Testis (tissue), 3 donors: ENCODE results near the gene LHX3. TPM values are rescaled to one million over a fixed set of nuclear protein-coding genes. Genes with fewer than 3 reads are reported as not detected.

Experiments
- DNase-seq: peaks from one replicate; pipeline ENCODE4 v3.0.0-alpha.2; 2019
- H3K27ac ChIP-seq, 2 donors: fragments of 200-600 bp; sonication (generic); one replicate each; pipeline ENCODE4 v1.5.1; 2019
- H3K27me3 ChIP-seq: fragments of 200-600 bp; sonication (generic); one replicate; pipeline ENCODE4 v1.5.1; 2019
- H3K36me3 ChIP-seq: fragments of 200-600 bp; sonication (generic); one replicate; pipeline ENCODE4 v1.5.1; 2017; ENCODE audit warnings: low read depth; ENCODE audit errors: missing control alignments
- H3K4me1 ChIP-seq: fragments of 200-600 bp; sonication (generic); one replicate; pipeline ENCODE4 v1.5.1; 2019
- H3K4me3 ChIP-seq, 2 donors: fragments of 200-600 bp; sonication (generic); one replicate each; pipeline ENCODE4 v1.5.1; 2017 to 2019
- H3K9me3 ChIP-seq: fragments of 200-600 bp; sonication (generic); one replicate; pipeline ENCODE4 v1.5.1; 2017
- POLR2A ChIP-seq: fragments of 450-650 bp; IDR thresholded peaks from one replicate; pipeline ENCODE4 v1.6.1; 2017; ENCODE audit warnings: antibody characterized with exemption, mild to moderate bottlenecking, moderate library complexity
- WGBS, 2 donors: methylation state at CpG; one replicate each; pipeline ENCODE4 v1.1.5; 2018; 5-methylcytosine and 5-hydroxymethylcytosine counted together
- intact Hi-C: fragments of 100-400 bp; cut with DNase I; formaldehyde crosslinking; loops from one replicate; pipeline ENCODE4 v1.15.1; 2023; ENCODE audit warnings: low total_unique reads
- polyA plus RNA-seq: library from polyadenylated mRNA; stranded (reverse); fragments of 350-450 nt; fragmentation: Illumina TruSeq; extraction: RNeasy Lipid Tissue Mini Kit (QIAGEN cat#74804); gene quantifications from one replicate; pipeline ENCODE4 v1.2.3, GENCODE V29; 2014; ENCODE audit warnings: low read depth, low replicate concordance; ENCODE audit not compliant: insufficient read depth
- total RNA-seq, 2 donors: library from RNA; depleted of rRNA; stranded (reverse); fragments of >200 nt; gene quantifications; one replicate each; pipeline ENCODE4 v1.2.3, GENCODE V29; 2016
- TF ChIP-seq, protein P1 (sequence below), 3 experiments: fragments of 450-650 bp in 2 of 3; fragments of 200-600 bp in 1 of 3; sonication (generic) in 1 of 3; IDR thresholded peaks; one replicate each; pipeline ENCODE4 v1.5.1; 2016 to 2019; ENCODE audit warnings: antibody characterized with exemption in 3 of 3, mild to moderate bottlenecking in 2 of 3, moderate library complexity in 1 of 3

LHX3 gene
- total and polyA plus RNA-seq, 3 donors from 2014 or later = 0.55 to 0.62 TPM; not detected in 1

DNA sequence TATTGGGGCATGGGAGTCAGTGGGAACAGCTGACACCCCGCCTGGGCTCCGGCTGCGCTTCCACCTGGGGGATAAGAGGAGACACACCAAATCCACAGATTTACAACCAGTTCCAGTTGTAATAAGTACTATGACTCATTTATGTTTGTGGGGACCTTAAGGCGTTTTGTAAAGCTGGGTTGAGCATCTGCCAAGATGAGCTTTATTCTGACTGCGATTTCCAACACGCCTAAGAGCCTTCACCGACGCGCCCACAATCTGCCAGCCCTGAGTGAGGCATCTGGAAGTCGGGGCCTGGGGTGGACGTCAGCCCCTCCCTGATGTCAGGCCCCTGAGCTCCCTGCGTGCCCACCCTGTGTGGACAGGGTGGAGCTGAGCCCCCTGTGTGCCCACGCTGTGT, 14.3 kb upstream of the LHX3 start:
- Histone ChIP-seq H3K4me3 (no peak overlapping the region), H3K27me3 (no peaks in the 10 kb centered on the region), H3K36me3 (no peaks in the 10 kb centered on the region), H3K27ac (no peak overlapping the region), H3K9me3 (no peaks in the 10 kb centered on the region), H3K4me1 (no peaks in the 10 kb centered on the region)
- intact Hi-C loops = no loop called here
- TF ChIP-seq, protein P1, sequence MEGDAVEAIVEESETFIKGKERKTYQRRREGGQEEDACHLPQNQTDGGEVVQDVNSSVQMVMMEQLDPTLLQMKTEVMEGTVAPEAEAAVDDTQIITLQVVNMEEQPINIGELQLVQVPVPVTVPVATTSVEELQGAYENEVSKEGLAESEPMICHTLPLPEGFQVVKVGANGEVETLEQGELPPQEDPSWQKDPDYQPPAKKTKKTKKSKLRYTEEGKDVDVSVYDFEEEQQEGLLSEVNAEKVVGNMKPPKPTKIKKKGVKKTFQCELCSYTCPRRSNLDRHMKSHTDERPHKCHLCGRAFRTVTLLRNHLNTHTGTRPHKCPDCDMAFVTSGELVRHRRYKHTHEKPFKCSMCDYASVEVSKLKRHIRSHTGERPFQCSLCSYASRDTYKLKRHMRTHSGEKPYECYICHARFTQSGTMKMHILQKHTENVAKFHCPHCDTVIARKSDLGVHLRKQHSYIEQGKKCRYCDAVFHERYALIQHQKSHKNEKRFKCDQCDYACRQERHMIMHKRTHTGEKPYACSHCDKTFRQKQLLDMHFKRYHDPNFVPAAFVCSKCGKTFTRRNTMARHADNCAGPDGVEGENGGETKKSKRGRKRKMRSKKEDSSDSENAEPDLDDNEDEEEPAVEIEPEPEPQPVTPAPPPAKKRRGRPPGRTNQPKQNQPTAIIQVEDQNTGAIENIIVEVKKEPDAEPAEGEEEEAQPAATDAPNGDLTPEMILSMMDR (IDR thresholded peaks at IDR 0.05) = no peak
- no peak for TF ChIP-seq POLR2A
- WGBS, 2 donors = 93 to 94% methylated on average over 5 to 13 of the region's 13 CpGs
- DNase-seq = no peak

DNA sequence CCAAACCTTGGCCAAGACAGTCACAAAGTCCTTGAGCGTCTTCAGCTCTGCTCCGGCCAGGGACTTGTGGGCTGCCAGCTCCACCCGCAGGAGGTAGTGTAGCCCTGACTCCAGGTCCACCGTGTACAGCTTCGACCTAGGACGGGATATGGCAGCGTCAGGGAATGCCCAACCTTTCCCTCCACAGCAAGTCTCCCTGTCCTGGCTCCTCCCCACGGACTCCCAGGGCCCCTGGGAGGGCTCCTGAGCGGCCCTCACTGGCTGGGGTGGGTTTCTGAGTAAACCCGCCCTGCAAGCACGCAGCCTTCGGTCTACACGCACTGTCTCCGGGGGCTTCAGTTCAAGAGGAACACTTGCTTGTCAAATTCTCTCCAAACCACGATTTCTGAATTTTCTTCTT, 13.7 kb upstream of the LHX3 start:
- H3K36me3 ChIP-seq = no peaks in the 10 kb centered on the region
- intact Hi-C loops = no loop called here
- TF ChIP-seq, protein P1 (IDR thresholded peaks at IDR 0.05) = no peak
- no peak for TF ChIP-seq POLR2A
- WGBS, 2 donors = 84 to 91% methylated on average over 8 to 15 of the region's 15 CpGs
- no peaks in the 10 kb centered on the region for H3K4me1 ChIP-seq
- no peaks in the 10 kb centered on the region for H3K9me3 ChIP-seq
- H3K4me3 ChIP-seq = no peak overlapping the region
- H3K27me3 ChIP-seq = no peaks in the 10 kb centered on the region
- H3K27ac ChIP-seq = no peak overlapping the region
- DNase-seq = no peak

DNA sequence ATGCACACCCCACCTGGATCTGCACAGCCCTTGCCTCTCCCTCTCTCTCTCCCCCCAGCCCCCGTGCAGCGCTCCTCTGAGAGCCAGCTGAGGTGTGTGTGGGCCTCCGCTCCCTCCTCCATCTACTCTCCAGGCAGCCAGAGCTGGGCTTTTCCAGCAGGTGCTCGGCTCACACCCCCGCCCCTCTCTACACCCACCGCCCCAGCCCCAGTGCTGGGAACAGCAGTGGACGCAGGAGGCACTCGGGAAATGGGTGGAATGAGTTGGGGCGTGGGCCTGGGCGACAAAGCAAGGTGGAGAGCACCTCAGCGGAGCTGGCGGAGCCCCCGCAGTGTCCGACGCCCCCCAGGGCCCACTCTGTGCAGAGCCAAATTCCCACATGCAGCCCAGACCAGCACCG, 13.3 kb upstream of the LHX3 start:
- WGBS, 2 donors = 90 to 93% methylated on average over 4 to 16 of the region's 16 CpGs
- Histone ChIP-seq H3K27me3 (no peaks in the 10 kb centered on the region), H3K36me3 (no peaks in the 10 kb centered on the region), H3K9me3 (no peaks in the 10 kb centered on the region), H3K27ac (no peak overlapping the region), H3K4me3 (no peak overlapping the region), H3K4me1 (no peaks in the 10 kb centered on the region)
- intact Hi-C loops = no loop called here
- DNase-seq = no peak
- no peak for TF ChIP-seq POLR2A
- TF ChIP-seq, protein P1 (IDR thresholded peaks at IDR 0.05) = no peak

DNA sequence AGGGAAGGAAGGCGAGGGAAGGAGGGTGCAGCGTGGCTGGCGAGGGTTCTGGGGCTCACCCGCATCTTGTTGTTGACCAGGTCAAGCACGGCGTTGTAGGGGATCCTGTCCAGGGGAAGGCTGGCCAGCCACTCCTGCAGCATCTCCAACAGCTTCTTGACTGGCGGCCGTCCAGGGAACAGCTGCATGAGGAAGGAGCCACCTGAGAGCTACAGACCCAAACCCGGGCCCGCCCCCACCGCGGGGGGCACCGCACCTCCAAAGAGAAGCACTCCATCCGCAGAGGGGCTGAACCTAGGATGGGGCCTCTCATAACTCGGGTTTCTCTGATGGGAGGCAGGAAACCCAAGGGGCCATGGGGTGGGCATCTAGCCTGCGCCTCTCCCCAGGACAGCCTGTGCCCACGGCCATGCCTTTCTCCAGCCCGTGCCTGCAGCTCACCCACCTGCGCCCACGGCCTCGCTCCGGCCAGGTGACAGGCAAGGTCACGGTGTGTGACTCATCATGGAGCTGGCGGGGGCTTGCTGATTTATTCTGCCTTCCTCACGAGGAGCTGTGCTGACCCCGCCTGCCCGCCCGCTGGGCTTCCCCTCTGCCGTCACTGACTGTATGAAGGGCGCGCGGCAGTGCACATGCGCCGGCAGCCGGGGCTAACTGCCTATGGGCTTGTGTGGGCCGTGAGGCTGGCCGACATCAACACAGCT, 11.8 kb upstream of the LHX3 start:
- DNase-seq = no peak
- H3K4me3 ChIP-seq = no peak overlapping the region
- no peak overlapping the region for H3K27ac ChIP-seq
- H3K36me3 ChIP-seq = no peaks in the 10 kb centered on the region
- H3K9me3 ChIP-seq = no peaks in the 10 kb centered on the region
- TF ChIP-seq POLR2A = no peak
- TF ChIP-seq, protein P1 (IDR thresholded peaks at IDR 0.05) = no peak
- no peaks in the 10 kb centered on the region for H3K4me1 ChIP-seq
- WGBS, 2 donors = 83 to 93% methylated on average over 10 to 36 of the region's 37 CpGs
- intact Hi-C loops = no loop called here
- no peaks in the 10 kb centered on the region for H3K27me3 ChIP-seq

DNA sequence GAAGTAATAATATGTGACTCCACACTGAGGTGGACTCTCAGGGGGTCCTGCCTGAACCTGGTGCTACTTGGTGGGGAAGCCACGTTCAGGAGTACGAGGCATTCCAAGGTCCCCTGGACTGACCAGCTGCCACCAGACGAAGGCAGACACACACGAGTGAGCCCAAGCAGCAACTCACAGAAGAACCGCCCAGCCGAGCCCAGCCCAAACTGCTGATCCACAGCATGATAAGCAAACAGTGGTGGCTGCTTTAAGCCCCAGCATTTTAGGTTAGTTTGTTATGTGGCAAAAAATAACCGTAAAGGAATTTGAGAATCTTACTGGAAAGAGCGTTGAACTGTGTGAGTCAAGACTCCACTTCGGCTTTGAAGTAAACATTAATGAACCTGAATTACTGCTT, 8.8 kb upstream of the LHX3 start:
- intact Hi-C loops = no loop called here
- no peaks in the 10 kb centered on the region for H3K27me3 ChIP-seq
- H3K9me3 ChIP-seq = no peaks in the 10 kb centered on the region
- H3K4me1 ChIP-seq = no peaks in the 10 kb centered on the region
- 95 to 98% methylated on average over 7 to 9 of the region's 9 CpGs for WGBS, 2 donors
- no peak overlapping the region for H3K27ac ChIP-seq
- H3K36me3 ChIP-seq = no peaks in the 10 kb centered on the region
- TF ChIP-seq, protein P1 (IDR thresholded peaks at IDR 0.05) = no peak
- TF ChIP-seq POLR2A = no peak
- no peak overlapping the region for H3K4me3 ChIP-seq
- no peak for DNase-seq
